Neural progenitor cell (in vitro differentiated cells): ENCODE measurements around the gene AEBP1. TPM values are rescaled to one million over a fixed set of nuclear protein-coding genes. Genes with fewer than 3 reads are reported as not detected.

ENCODE experiments used
- DNase-seq: peaks from one replicate; pipeline ENCODE4 v3.0.0-alpha.2; 2016; ENCODE audit warnings: low spot score
- H2AFZ ChIP-seq: fragments of 200-600 bp; sonication (generic); replicated peaks from 2 replicates; pipeline ENCODE4 v1.6.1; 2016; ENCODE audit warnings: antibody characterized with exemption
- H3F3A ChIP-seq: fragments of 200-600 bp; sonication (generic); 2 replicates; pipeline ENCODE4 v1.6.1; 2016; ENCODE audit warnings: antibody characterized with exemption, low read depth
- H3K27ac ChIP-seq: fragments of 200-600 bp; sonication (generic); 2 replicates; pipeline ENCODE4 v1.5.1; 2016; ENCODE audit warnings: mild to moderate bottlenecking
- H3K27me3 ChIP-seq: fragments of 200-600 bp; sonication (generic); 2 replicates; pipeline ENCODE4 v1.6.1; 2016; ENCODE audit warnings: mild to moderate bottlenecking, moderate library complexity
- H3K36me3 ChIP-seq: fragments of 200-600 bp; sonication (generic); 2 replicates; pipeline ENCODE4 v1.5.1; 2016
- H3K4me1 ChIP-seq: fragments of 200-600 bp; sonication (generic); 2 replicates; pipeline ENCODE4 v1.6.1; 2016; ENCODE audit warnings: mixed run types
- H3K4me2 ChIP-seq: fragments of 200-600 bp; sonication (generic); 2 replicates; pipeline ENCODE4 v1.6.1; 2016
- H3K4me3 ChIP-seq: fragments of 200-600 bp; sonication (generic); 2 replicates; pipeline ENCODE4 v1.5.1; 2016
- H3K79me2 ChIP-seq: fragments of 200-600 bp; sonication (generic); 2 replicates; pipeline ENCODE4 v1.6.1; 2016; ENCODE audit warnings: low read depth
- H3K9ac ChIP-seq: fragments of 200-600 bp; sonication (generic); 2 replicates; pipeline ENCODE4 v1.6.1; 2016
- H3K9me3 ChIP-seq: fragments of 200-600 bp; sonication (generic); 2 replicates; pipeline ENCODE4 v1.5.1; 2016; ENCODE audit warnings: low read depth
- H4K20me1 ChIP-seq: fragments of 200-600 bp; sonication (generic); 2 replicates; pipeline ENCODE4 v1.6.1; 2016; ENCODE audit warnings: low read depth
- H3K27ac Mint-ChIP-seq: 3 replicates; pipeline ENCODE4 v1.8.0; 2021; ENCODE audit warnings: mixed read lengths
- H3K27me3 Mint-ChIP-seq: 2 replicates; pipeline ENCODE4 v1.8.0; 2022; ENCODE audit warnings: low read depth, mild to moderate bottlenecking, inconsistent platforms, moderate library complexity, mixed read lengths; ENCODE audit not compliant: insufficient read depth
- H3K36me3 Mint-ChIP-seq: 3 replicates; pipeline ENCODE4 v1.8.0; 2021; ENCODE audit warnings: mixed read lengths
- H3K4me1 Mint-ChIP-seq: 3 replicates; pipeline ENCODE4 v1.8.0; 2021; ENCODE audit warnings: mixed read lengths
- H3K4me3 Mint-ChIP-seq: 3 replicates; pipeline ENCODE4 v1.8.0; 2021; ENCODE audit warnings: mild to moderate bottlenecking, moderate library complexity, mixed read lengths
- H3K9me3 Mint-ChIP-seq: 3 replicates; pipeline ENCODE4 v1.8.0; 2020; ENCODE audit warnings: mixed read lengths
- CTCF ChIP-seq: fragments of 200-600 bp; sonication (generic); IDR thresholded peaks from 2 replicates; pipeline ENCODE4 v1.5.1; 2017; ENCODE audit warnings: antibody characterized with exemption, mild to moderate bottlenecking
- EZH2 ChIP-seq: fragments of 200-600 bp; sonication (generic); IDR thresholded peaks from 2 replicates; pipeline ENCODE4 v1.6.1; 2017; ENCODE audit warnings: antibody characterized with exemption, mild to moderate bottlenecking, moderate library complexity
- EZH2phosphoT487 ChIP-seq: fragments of 200-600 bp; sonication (generic); IDR thresholded peaks from 2 replicates; pipeline ENCODE4 v1.6.1; 2017; ENCODE audit warnings: antibody characterized with exemption
- total RNA-seq: library from RNA; depleted of rRNA; stranded (reverse); fragments of >200 nt; gene quantifications from 2 replicates; pipeline ENCODE4 v1.2.3, GENCODE V29; 2015; ENCODE audit warnings: low replicate concordance

The AEBP1 gene
- total RNA-seq, result 4.5 and 16.7 TPM in 2 replicates

- H3K27me3 ChIP-seq, result peaks cover 44% of the 10 kb centered on the region
- H2AFZ ChIP-seq, result peak within 1 kb of the TSS; percentile 11
- Mint-ChIP-seq H3K27me3 (peaks cover 10% of the 10 kb centered on the region), H3K27ac (no peak within 1 kb of the TSS), H3K4me3 (peak within 1 kb of the TSS; percentile 86), H3K9me3 (no peaks in the 10 kb centered on the region), H3K36me3 (peaks cover 3% of the 10 kb centered on the region), H3K4me1 (peaks cover 32% of the 10 kb centered on the region)
- DNase-seq, result peak; percentile 71
- peak within 1 kb of the TSS; percentile 54 for H3K4me3 ChIP-seq
- H3K9ac ChIP-seq, result peak within 1 kb of the TSS; percentile 17
- no peaks in the 10 kb centered on the region for H3K4me1 ChIP-seq
- no peaks in the 10 kb centered on the region for H3K9me3 ChIP-seq
- no peak for TF ChIP-seq EZH2phosphoT487
- TF ChIP-seq CTCF, result peak; percentile 25
- peak; percentile 42 for TF ChIP-seq EZH2
- H3K27ac ChIP-seq, result no peak within 1 kb of the TSS
- H3K4me2 ChIP-seq, result peak within 1 kb of the TSS; percentile 80
- no peaks in the 10 kb centered on the region for H3K36me3 ChIP-seq
- peaks cover 5% of the 10 kb centered on the region for H3F3A ChIP-seq
- no peaks in the 10 kb centered on the region for H3K79me2 ChIP-seq
- H4K20me1 ChIP-seq, result peaks cover 4% of the 10 kb centered on the region
These were observed at the start of gene AEBP1 for GRCh38 chr7:44103923-44104859. AEBP1 (plus strand) TSS chr7:44104345; CDS start chr7:44104666, 321 bp downstream.

- H3K9me3 ChIP-seq, result no peaks in the 10 kb centered on the region
- Mint-ChIP-seq H3K27me3 (no peaks in the 10 kb centered on the region), H3K9me3 (no peaks in the 10 kb centered on the region), H3K36me3 (peaks cover 36% of the 10 kb centered on the region), H3K4me3 (no peak overlapping the region), H3K27ac (no peak overlapping the region), H3K4me1 (no peaks in the 10 kb centered on the region)
- no peaks in the 10 kb centered on the region for H3F3A ChIP-seq
- no peak overlapping the region for H3K4me2 ChIP-seq
- H3K4me1 ChIP-seq, result no peaks in the 10 kb centered on the region
- peaks cover 2% of the 10 kb centered on the region for H4K20me1 ChIP-seq
- DNase-seq, result no peak
- H3K9ac ChIP-seq, result no peak overlapping the region
- H3K36me3 ChIP-seq, result no peaks in the 10 kb centered on the region
- no peak overlapping the region for H2AFZ ChIP-seq
- no peak overlapping the region for H3K27ac ChIP-seq
- no peaks in the 10 kb centered on the region for H3K79me2 ChIP-seq
- H3K4me3 ChIP-seq, result no peak overlapping the region
- H3K27me3 ChIP-seq, result no peaks in the 10 kb centered on the region
- TF ChIP-seq EZH2 (no peak), CTCF (no peak), EZH2phosphoT487 (no peak)
These were observed 47.5 kb upstream of the AEBP1 start for GRCh38 chr7:44056681-44057080.

GRCh38 chr7:44057181-44057848 lies 46.8 kb upstream of the AEBP1 start:
- DNase-seq, result no peak

More at GRCh38 chr7:44057181-44057848, 46.8 kb upstream of the AEBP1 start:
- Histone ChIP-seq H3K9me3 (no peaks in the 10 kb centered on the region), H3K4me3 (no peak overlapping the region), H3K27ac (no peak overlapping the region), H4K20me1 (peaks cover 2% of the 10 kb centered on the region), H3K4me1 (no peaks in the 10 kb centered on the region), H3K27me3 (no peaks in the 10 kb centered on the region), H3K36me3 (no peaks in the 10 kb centered on the region), H3K9ac (no peak overlapping the region), H3K79me2 (no peaks in the 10 kb centered on the region), H3K4me2 (no peak overlapping the region), H3F3A (no peaks in the 10 kb centered on the region), H2AFZ (no peak overlapping the region)
- Mint-ChIP-seq H3K36me3 (peaks cover 34% of the 10 kb centered on the region), H3K9me3 (no peaks in the 10 kb centered on the region), H3K4me1 (no peaks in the 10 kb centered on the region), H3K27me3 (no peaks in the 10 kb centered on the region), H3K4me3 (no peak overlapping the region), H3K27ac (no peak overlapping the region)
- no peak for TF ChIP-seq CTCF
- no peak for TF ChIP-seq EZH2
- no peak for TF ChIP-seq EZH2phosphoT487
